Bronchus fibroblast of lung (primary cell): ENCODE results near the gene GPR119. TPM values are rescaled to one million over a fixed set of nuclear protein-coding genes. Genes with fewer than 3 reads are reported as not detected.

ENCODE experiments used
- total RNA-seq: library from RNA; depleted of rRNA; stranded (reverse); fragments of >200 nt; gene quantifications from 2 replicates; pipeline ENCODE4 v1.2.3, GENCODE V29; 2015

The GPR119 gene
- total RNA-seq: not detected in 2 replicates

GRCh38 chrX:130385520-130385919 is at the start of gene GPR119:
Gene GPR119 (minus strand): TSS chrX:130385674. CDS start chrX:130385447, 227 bp downstream.

GRCh38 chrX:130401415-130402207 is 16.1 kb upstream of the GPR119 start, which contains the start of gene RBMX2:
Gene RBMX2 (plus strand): TSS chrX:130401987. CDS start chrX:130402033, 46 bp downstream.

DNA sequence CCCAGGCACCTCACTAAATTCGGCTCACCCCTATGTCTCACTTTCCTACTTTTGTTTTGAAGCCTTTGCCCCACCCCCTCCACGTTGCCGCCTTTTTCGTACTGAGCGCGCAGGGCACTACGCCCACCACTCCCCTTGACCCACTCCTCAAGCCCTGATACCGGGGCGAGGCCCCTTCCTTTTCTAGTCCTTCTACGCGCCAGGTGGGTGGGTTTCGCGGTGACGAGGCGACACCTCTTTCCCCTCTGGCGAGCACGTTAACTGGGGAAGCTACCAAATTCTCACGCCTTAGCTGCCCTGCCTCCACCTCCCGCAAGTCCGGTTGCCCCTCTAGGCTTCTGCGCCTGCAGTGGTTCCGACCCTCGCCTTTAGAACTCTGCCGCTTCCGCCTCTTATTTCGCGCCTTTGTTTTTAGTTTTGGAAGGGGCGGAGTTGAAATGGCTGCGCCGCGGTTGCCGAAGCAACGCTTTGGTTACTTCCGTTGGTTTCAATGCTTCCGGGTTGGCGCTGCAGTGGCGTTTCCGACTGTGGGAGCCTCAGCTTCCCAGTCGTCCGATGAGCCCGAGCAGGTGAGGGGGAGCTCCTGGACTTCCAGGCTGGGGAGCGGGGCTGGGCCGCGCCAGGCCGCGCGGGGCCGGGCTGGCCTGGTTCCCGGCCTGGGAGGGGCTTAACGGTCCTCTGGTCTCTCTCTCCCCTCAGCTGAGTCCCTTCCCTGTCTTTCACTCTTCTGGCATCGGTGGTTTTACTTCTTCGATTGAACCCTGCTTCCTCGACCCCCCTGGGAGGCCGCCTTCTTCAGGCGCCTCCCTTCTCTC is 45.9 kb downstream of the GPR119 start, which contains the start of gene SLC25A14:
SLC25A14 (plus strand) TSS at position 512 of the 815 bp plus-strand sequence. CDS start 360 bp downstream, outside the sequence.

Other genes with a start within 250 kb of the GPR119 start
- gene AIFM1, start 219.8 kb downstream of the GPR119 start, total RNA-seq: 15.8 and 17.1 TPM in 2 replicates
- 7.0 and 10.1 TPM in 2 replicates for gene RAB33A, start 213.7 kb downstream of the GPR119 start, total RNA-seq
- gene ZNF280C, start 116.8 kb downstream of the GPR119 start, total RNA-seq: 3.1 and 4.4 TPM in 2 replicates
- gene SLC25A14, start 45.8 kb downstream of the GPR119 start, total RNA-seq: 9.8 and 12.9 TPM in 2 replicates
- 17.4 and 18.0 TPM in 2 replicates for gene RBMX2, start 16.3 kb upstream of the GPR119 start, total RNA-seq